ENCODE data around the gene TGFB2.

TGFB2 gene

DNA sequence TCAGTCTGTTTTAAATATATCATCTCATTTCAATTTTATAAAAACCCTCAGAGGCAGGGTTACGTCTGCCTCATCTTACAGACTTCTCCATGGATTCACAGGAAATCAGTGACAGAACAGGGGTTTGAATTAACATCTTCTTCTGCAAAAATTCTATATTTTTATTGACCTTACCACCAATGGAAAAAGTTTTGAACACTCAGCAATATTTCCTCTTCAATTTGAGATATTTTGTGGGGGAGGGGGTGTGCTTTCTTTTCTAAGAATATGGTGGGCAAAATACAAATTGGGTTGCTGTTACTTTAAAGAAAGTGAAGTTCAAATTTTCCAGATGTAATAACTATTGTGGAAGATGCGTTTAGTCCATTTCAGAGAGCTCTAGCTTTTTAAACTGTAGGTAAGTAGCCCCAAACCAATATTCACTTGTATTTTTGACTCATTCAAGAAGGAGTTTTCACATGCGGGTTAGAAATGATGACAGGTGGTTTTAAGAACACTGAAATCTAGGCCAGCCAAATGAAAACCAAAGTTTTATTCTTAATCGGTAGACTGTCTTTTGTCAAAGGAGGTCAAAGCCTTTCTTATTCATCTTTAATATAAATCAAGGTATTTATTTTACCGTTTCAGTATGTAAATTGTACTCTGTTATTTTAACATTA, 17.4 kb downstream of the TGFB2 start:
- Histone ChIP-seq H2AFZ (ENCODE audit: low read length, unreplicated experiment) (no peak overlapping the region), H3K36me3 (ENCODE audit: insufficient read depth, low read length) (no peaks in the 10 kb centered on the region), H3K4me1 (ENCODE audit: control insufficient read depth, insufficient read depth, low read length, unreplicated experiment) (peaks cover 6% of the 10 kb centered on the region), H3K79me2 (ENCODE audit: control insufficient read depth, insufficient read depth, low read length, unreplicated experiment) (peaks cover 5% of the 10 kb centered on the region), H3K4me3 (ENCODE audit: low read depth, low read length) (no peak overlapping the region), H3K27me3 (ENCODE audit: insufficient read depth, low read length) (no peaks in the 10 kb centered on the region), H3K27ac (ENCODE audit: low read depth, low read length) (no peak overlapping the region)

DNA sequence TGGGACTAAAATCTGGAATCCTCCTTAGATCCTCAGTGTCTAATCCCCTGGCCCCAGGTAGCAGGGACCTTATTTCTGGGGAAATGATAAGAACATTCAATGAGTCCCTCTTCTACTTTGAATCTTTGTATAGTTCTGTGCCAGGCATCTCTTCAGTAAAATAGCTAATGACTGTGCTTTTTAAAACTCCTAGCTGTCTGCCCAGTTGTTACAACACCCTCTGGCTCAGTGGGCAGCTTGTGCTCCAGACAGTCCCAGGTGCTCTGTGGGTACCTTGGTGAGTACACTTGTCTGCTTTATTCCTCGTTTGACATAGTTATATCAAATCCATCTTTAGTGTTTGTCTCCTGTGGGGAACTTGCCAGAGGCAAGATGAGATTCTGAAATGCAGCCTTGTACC, 18.0 kb downstream of the TGFB2 start:
- Histone ChIP-seq H3K27ac (ENCODE audit: low read depth, low read length) (no peak overlapping the region), H3K79me2 (ENCODE audit: control insufficient read depth, insufficient read depth, low read length, unreplicated experiment) (peaks cover 5% of the 10 kb centered on the region), H2AFZ (ENCODE audit: low read length, unreplicated experiment) (no peak overlapping the region), H3K4me1 (ENCODE audit: control insufficient read depth, insufficient read depth, low read length, unreplicated experiment) (no peaks in the 10 kb centered on the region), H3K36me3 (ENCODE audit: insufficient read depth, low read length) (no peaks in the 10 kb centered on the region), H3K27me3 (ENCODE audit: insufficient read depth, low read length) (no peaks in the 10 kb centered on the region), H3K4me3 (ENCODE audit: low read depth, low read length) (no peak overlapping the region)

DNA sequence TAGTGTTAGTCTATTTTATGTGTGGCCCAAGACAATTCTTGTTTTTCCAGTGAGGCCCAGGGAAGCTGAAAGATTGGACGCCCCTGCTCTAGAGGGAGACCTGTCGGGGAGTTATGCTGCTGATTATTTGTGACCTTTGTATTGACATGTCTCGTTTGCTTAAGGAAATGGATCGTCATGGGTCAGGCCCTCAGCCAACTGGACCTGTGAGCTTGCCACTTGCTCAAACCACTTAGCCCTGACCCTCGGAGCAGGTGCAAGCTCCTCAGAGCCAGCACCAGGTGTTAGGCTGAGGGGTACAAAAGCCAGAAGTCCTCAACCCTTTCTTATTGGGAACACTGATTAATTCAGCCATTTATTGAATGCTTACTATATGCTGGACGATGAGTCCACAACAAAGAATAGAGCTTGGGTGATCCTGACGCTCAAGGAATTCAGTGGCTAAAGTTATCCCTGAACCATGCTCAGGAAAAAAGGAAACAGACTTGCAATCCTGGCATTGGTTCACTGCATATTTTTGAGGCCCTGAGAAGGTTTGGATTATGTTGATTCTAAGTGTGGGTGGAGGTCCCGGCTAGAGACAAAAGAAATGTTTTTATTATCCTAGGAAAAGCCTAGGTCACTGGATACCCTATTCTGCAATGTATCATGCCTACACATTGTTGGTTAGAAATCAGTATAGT, 19.0 kb downstream of the TGFB2 start:
- Histone ChIP-seq H3K27ac (ENCODE audit: low read depth, low read length) (no peak overlapping the region), H2AFZ (ENCODE audit: low read length, unreplicated experiment) (no peak overlapping the region), H3K27me3 (ENCODE audit: insufficient read depth, low read length) (no peaks in the 10 kb centered on the region), H3K4me3 (ENCODE audit: low read depth, low read length) (no peak overlapping the region), H3K4me1 (ENCODE audit: control insufficient read depth, insufficient read depth, low read length, unreplicated experiment) (no peaks in the 10 kb centered on the region), H3K36me3 (ENCODE audit: insufficient read depth, low read length) (no peaks in the 10 kb centered on the region), H3K79me2 (ENCODE audit: control insufficient read depth, insufficient read depth, low read length, unreplicated experiment) (no peaks in the 10 kb centered on the region)

DNA sequence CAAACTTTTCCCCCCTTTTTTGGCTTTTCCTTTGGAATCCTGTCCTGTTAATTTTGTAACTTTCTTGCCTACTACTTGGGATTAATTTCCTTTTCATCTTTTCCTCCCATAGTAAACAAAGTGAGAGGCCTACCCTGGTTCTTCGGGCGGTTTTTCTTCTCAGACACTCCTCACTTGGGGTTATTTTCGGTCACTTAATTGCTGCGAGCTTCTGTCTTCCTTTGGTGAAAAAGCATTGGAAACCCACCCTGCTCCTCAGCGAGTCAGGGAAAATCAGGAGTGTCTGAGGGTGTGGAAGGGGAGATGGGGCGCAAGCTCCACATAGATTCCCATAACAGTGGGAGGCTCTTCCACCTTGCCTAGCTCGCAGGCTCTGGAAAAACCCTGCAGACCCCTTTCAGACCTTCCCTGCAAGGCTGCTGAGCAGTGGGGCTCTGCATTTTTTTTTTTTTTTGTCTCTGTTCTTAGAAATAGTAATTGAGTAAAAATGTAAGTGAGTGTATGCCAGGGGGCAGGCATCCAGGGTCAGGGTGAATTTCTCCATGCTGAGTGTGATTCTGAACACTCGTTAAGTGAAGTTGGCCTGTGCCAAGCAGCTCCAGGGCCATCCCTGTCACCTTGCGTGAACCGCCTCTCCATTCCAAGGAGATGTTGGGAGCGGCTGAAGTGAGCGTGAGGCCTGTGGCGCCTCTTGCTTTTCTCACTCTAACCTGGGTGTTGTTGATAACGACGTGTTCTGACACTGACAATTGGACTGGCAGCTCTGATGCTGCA, 20.3 kb downstream of the TGFB2 start:
- Histone ChIP-seq H3K27ac (ENCODE audit: low read depth, low read length) (no peak overlapping the region), H2AFZ (ENCODE audit: low read length, unreplicated experiment) (no peak overlapping the region), H3K4me3 (ENCODE audit: low read depth, low read length) (no peak overlapping the region), H3K4me1 (ENCODE audit: control insufficient read depth, insufficient read depth, low read length, unreplicated experiment) (peaks cover 11% of the 10 kb centered on the region), H3K79me2 (ENCODE audit: control insufficient read depth, insufficient read depth, low read length, unreplicated experiment) (no peaks in the 10 kb centered on the region), H3K27me3 (ENCODE audit: insufficient read depth, low read length) (no peaks in the 10 kb centered on the region), H3K36me3 (ENCODE audit: insufficient read depth, low read length) (no peaks in the 10 kb centered on the region)

DNA sequence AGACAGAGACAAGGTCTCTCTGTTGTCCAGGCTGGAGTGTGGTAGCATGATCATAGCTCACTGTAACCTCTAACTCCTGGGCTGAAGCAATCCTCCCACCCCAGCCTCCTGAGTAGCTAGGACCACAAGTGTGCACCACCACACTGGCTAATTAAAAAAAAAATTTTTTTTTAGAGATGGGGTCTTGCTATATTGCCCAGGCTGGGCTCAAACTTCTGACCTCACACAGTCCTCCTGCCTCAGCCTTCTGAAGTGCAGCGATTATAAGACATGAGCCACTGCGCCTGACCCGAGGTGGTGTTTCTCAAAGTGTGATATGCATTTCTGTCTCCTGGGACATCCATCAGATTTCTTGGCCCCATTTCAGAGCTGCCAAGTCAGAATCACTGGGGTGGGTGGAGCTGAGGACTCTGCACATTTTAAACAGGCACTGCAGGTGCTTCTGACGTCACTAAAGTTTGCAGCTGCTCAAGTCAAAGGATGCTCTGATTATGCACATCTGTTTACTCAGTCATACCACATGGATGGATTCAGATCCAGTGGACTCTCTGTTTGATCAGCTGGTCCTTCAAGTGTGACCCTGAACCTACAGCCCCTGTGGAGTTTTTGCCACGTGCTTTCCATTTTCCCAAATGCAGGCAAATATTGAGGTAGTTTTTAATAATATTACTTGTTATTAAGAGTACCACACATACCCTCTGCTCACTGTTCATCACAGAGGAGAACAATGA, 21.4 kb downstream of the TGFB2 start:
- H3K79me2 ChIP-seq (ENCODE audit: control insufficient read depth, insufficient read depth, low read length, unreplicated experiment): peaks cover 1% of the 10 kb centered on the region
- H3K4me1 ChIP-seq (ENCODE audit: control insufficient read depth, insufficient read depth, low read length, unreplicated experiment): peaks cover 15% of the 10 kb centered on the region
- H3K36me3 ChIP-seq (ENCODE audit: insufficient read depth, low read length): no peaks in the 10 kb centered on the region
- H3K4me3 ChIP-seq (ENCODE audit: low read depth, low read length): no peak overlapping the region
- H2AFZ ChIP-seq (ENCODE audit: low read length, unreplicated experiment): no peak overlapping the region
- H3K27me3 ChIP-seq (ENCODE audit: insufficient read depth, low read length): no peaks in the 10 kb centered on the region
- no peak overlapping the region for H3K27ac ChIP-seq (ENCODE audit: low read depth, low read length)

DNA sequence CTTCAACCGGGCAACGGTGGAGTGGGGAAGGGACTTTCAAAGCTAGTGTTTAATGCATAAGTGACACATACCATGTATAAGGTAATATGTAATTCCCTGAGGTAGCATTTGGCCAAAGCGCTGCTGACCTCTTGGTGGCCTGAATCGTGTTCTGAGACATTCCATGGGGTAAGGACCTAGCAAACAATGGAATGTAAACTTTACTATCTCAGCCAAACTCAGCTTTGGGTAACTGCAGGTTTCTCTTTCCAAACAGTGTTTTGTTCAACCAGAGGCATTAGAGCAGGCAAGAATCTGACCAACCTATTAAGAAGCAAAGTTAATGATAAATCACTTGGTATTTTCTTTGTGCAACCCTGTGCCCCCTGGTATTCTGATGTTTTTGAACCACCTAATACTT, 22.0 kb downstream of the TGFB2 start:
- Histone ChIP-seq H3K27ac (ENCODE audit: low read depth, low read length) (no peak overlapping the region), H3K36me3 (ENCODE audit: insufficient read depth, low read length) (no peaks in the 10 kb centered on the region), H3K4me1 (ENCODE audit: control insufficient read depth, insufficient read depth, low read length, unreplicated experiment) (peaks cover 15% of the 10 kb centered on the region)

DNA sequence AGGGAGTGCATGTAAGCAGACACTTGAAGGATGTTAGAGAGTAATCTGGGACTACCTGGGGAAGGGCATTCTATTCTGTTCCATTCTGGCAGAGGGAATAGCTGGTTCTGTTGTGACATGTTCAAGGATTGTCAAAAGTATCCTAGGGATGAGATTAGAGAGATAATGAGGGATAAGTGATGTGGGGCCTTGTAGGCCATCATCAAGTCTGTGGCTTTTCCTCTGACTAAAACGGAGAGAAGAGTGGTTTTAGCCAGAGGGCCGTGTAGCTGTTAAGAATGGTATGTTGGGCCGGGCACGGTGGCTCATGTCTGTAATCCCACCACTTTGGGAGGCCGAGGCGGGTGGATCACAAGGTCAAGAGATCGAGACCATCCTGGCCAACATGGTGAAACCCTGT, 23.6 kb downstream of the TGFB2 start:
- Histone ChIP-seq H2AFZ (ENCODE audit: low read length, unreplicated experiment) (no peak overlapping the region), H3K36me3 (ENCODE audit: insufficient read depth, low read length) (no peaks in the 10 kb centered on the region), H3K4me1 (ENCODE audit: control insufficient read depth, insufficient read depth, low read length, unreplicated experiment) (peaks cover 17% of the 10 kb centered on the region), H3K27ac (ENCODE audit: low read depth, low read length) (no peak overlapping the region), H3K27me3 (ENCODE audit: insufficient read depth, low read length) (no peaks in the 10 kb centered on the region), H3K4me3 (ENCODE audit: low read depth, low read length) (no peak overlapping the region), H3K79me2 (ENCODE audit: control insufficient read depth, insufficient read depth, low read length, unreplicated experiment) (peaks cover 8% of the 10 kb centered on the region)

More for the DNA sequence above, 22.0 kb downstream of the TGFB2 start:
- Histone ChIP-seq H3K27me3 (ENCODE audit: insufficient read depth, low read length) (no peaks in the 10 kb centered on the region), H2AFZ (ENCODE audit: low read length, unreplicated experiment) (no peak overlapping the region), H3K4me3 (ENCODE audit: low read depth, low read length) (no peak overlapping the region), H3K79me2 (ENCODE audit: control insufficient read depth, insufficient read depth, low read length, unreplicated experiment) (peaks cover 6% of the 10 kb centered on the region)

DNA sequence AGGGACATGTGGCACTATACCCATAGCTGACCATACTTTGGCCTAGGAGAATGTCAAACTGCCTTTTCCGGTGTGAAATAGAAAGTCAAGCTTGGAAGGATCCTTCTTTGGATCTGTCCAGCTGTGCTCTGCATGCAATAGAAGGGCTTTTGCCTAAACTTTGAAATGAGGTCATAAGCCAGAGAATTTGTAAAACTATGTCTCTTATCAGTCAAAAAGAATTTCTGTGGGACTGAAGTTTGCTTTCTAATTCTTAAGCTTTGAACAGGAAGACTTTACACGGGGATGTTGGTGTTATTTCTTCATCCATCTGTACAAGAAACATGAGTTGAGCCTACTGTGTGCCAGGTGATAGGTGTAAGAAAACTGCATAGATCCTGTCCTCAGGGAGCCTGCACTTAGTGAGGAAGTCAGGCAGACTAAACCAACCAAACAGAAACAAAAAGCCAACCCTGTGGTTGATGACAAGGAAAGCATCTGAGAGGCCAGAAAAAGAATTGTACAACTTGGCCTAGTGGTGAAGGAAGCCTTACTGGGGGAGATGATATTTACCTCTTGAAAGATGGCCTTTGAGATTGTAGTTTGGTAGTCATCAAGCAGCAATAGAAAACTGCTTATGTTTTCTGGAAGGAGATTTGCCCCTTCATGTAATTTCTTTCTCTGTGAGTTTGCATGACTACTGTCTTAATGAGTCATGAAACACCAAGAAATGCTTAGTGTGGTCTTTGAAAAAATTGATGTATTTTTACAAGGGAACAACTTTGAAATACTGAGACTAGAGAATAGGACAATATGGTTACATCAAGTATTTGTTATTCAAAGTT, 24.8 kb downstream of the TGFB2 start:
- no peaks in the 10 kb centered on the region for H3K36me3 ChIP-seq (ENCODE audit: insufficient read depth, low read length)
- peak overlapping the region; percentile 23 for H3K27ac ChIP-seq (ENCODE audit: low read depth, low read length)
- H3K79me2 ChIP-seq (ENCODE audit: control insufficient read depth, insufficient read depth, low read length, unreplicated experiment): peaks cover 8% of the 10 kb centered on the region
- no peaks in the 10 kb centered on the region for H3K27me3 ChIP-seq (ENCODE audit: insufficient read depth, low read length)
- 0 out of 2 replicates have a peak overlapping the region, but pooled peaks have one; percentile 4 for H3K4me3 ChIP-seq (ENCODE audit: low read depth, low read length)
- peak overlapping the region; percentile 6 for H2AFZ ChIP-seq (ENCODE audit: low read length, unreplicated experiment)
- peaks cover 29% of the 10 kb centered on the region for H3K4me1 ChIP-seq (ENCODE audit: control insufficient read depth, insufficient read depth, low read length, unreplicated experiment)

DNA sequence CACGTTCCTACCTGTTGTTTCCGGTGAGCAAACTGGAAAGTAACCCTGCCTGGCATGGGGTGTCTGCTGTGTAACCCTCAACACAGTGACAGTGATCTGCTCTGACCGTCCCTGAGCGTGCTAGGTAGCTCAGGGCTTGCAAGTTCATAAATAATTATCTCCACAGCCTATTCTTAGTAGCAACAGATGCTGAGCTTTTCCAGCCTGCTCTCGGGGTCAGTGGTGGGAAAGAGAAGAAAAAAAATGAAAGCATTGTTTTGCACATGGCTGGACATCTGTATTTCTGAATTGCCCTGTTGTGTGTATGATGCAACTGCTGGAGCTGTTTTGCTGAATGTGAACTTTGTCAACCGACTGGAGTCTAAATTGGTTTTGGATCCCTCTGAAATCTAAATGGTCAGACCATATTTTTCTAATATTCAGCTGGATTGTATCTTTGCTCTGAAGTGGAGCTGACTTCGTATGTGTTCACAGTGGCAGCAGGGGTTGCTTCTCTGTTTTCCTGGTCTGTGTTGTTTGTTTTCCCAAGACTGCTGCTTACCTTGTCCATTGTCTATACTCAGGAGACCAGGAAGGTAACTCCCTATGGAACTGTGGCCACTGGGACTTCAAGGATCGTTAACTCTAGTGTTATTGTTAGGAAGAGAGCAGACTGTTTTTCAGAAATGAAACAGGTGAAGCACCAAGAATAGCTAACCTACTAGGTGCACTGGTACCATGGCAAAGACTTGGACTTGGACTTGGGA, 27.0 kb downstream of the TGFB2 start:
- Histone ChIP-seq H3K27ac (ENCODE audit: low read depth, low read length) (no peak overlapping the region), H3K4me1 (ENCODE audit: control insufficient read depth, insufficient read depth, low read length, unreplicated experiment) (peaks cover 46% of the 10 kb centered on the region), H3K27me3 (ENCODE audit: insufficient read depth, low read length) (no peaks in the 10 kb centered on the region), H2AFZ (ENCODE audit: low read length, unreplicated experiment) (no peak overlapping the region), H3K4me3 (ENCODE audit: low read depth, low read length) (no peak overlapping the region), H3K79me2 (ENCODE audit: control insufficient read depth, insufficient read depth, low read length, unreplicated experiment) (peaks cover 8% of the 10 kb centered on the region), H3K36me3 (ENCODE audit: insufficient read depth, low read length) (no peaks in the 10 kb centered on the region)
